ENCODE data around the gene RFLNA. TPM values are rescaled to one million over a fixed set of nuclear protein-coding genes. Genes with fewer than 3 reads are reported as not detected.

The RFLNA gene
- total RNA-seq, 1 donor from 2014 or later = not detected

DNA sequence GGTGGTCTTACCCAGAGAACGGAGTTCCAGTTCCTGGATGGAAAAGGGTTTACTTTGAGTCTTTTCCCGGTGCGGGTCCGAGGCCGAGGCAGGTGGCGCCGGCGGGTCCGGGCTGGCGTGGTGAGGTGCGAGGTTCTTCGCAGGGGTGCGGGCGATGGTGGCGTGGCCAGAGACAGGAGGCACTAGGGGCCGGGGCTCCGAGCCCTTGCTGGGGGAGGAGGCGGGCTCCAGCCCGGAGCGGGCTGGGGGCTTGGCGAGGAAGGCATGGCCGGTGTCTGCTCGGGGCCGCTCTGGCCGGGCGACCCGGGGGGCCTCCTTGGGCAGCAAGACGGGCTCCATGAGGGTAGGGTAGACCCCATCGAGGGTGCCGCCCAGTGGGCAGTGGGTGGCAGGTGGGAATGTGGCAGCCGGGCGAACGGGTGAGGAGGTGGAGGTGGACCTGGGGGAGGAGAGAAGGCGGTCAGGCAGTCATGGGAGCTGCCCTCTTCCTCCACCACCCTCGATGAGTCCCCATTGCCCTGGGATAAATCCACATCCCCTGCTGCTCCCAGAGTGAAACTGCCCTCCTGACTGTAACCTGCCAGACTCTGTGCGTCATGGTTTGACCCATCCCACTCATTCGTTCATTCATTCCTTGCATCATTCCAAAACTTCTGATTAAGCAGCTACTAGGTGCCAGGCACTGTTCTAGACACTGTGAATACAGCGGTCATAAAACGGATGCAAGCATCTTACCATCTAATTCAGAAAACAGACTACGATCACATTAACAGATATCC, 42.0 kb downstream of the RFLNA start:
- DNase-seq = no peak
- H3K4me3 Mint-ChIP-seq = no peak overlapping the region
- peaks cover 3% of the 10 kb centered on the region for H3K4me1 Mint-ChIP-seq
- H3K27ac Mint-ChIP-seq = no peak overlapping the region
- H3K36me3 Mint-ChIP-seq (ENCODE audit: low read depth) = peaks cover 44% of the 10 kb centered on the region
- intact Hi-C loops (cut with micrococcal nuclease) = no loop called here
- H3K9me3 Mint-ChIP-seq = no peaks in the 10 kb centered on the region
- H3K27me3 Mint-ChIP-seq = no peaks in the 10 kb centered on the region

DNA sequence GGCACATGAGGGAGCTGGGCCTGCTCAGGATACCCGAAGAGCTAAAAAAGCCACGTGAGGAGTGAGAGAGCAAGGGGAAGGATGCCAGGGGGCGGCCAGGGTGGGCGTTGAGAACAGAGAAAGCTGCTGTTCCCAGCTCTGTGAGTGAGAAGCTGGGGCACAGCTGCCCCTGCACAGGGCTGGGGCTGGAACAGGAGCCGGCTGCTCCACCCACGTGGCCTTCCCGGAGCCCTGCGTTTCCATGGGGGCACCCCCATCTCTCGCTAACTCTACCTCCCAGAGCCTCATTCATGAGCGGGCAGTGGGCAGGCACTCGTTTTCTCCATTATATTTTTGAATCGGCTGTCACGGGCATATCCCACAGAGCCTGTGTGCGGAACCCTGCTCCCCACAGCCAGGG, 42.7 kb downstream of the RFLNA start:
- Mint-ChIP-seq H3K27me3 (no peaks in the 10 kb centered on the region), H3K4me1 (peaks cover 3% of the 10 kb centered on the region), H3K27ac (peak overlapping the region; percentile 29), H3K4me3 (no peak overlapping the region), H3K9me3 (no peaks in the 10 kb centered on the region), H3K36me3 (ENCODE audit: low read depth) (peaks cover 46% of the 10 kb centered on the region)
- intact Hi-C loops (cut with micrococcal nuclease) = no loop called here
- no peak for DNase-seq

DNA sequence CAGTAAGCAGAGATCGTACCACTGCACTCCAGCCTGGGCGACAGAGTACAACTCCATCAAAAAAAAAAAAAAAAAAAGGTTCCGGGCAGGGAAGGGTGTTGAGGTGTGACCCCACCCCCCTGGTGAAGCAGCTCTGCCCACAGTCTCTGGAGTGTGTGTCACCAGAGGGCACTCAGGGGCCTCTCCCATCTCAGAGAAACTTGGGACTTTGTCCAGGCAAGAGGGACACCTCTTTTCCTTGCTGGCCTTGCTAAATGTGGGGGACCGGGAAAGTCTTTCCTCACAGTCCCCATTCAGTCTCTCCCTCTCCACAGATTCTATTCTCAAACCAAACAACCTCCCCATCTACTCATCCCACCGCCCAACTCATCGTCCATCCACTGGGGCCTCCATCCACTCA, 43.6 kb downstream of the RFLNA start:
- no peak for DNase-seq
- Mint-ChIP-seq H3K27ac (no peak overlapping the region), H3K36me3 (ENCODE audit: low read depth) (peaks cover 49% of the 10 kb centered on the region), H3K4me1 (peaks cover 3% of the 10 kb centered on the region), H3K4me3 (no peak overlapping the region), H3K27me3 (no peaks in the 10 kb centered on the region), H3K9me3 (no peaks in the 10 kb centered on the region)
- intact Hi-C loops (cut with micrococcal nuclease) = no loop called here

DNA sequence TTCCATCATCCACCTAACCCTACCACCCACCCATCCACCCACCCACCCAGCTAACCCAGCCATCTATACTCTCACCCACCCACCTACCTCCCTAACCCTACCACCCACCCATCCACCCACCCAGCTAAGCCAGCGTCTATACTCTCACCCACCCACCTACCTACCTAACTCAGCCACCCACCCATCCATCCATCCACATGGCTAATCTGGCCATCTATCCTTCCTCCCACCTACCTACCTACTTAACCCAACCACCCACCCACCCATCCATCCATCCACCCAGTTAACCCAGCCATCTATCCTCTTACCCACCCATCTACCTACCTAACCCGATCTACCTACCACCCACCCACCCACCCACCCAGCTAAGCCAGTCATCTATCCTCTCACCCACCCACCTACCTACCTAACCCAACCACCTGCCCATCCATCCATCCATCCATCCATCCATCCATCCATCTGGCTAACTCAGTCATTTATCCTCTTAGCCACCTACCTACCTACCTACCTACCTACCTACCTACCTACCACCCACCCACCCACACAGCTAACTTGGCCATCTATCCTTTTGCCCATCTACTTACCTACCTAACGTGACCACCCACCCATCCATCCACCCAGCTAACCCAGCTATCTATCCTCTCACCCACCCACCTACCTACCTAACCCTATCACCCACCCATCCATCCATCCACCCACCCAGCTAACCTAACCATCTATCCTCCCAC, 44.1 kb downstream of the RFLNA start:
- peaks cover 49% of the 10 kb centered on the region for H3K36me3 Mint-ChIP-seq (ENCODE audit: low read depth)
- no peak overlapping the region for H3K27ac Mint-ChIP-seq
- no peak for DNase-seq
- intact Hi-C loops (cut with micrococcal nuclease) = no loop called here
- no peaks in the 10 kb centered on the region for H3K27me3 Mint-ChIP-seq
- peaks cover 3% of the 10 kb centered on the region for H3K4me1 Mint-ChIP-seq
- H3K9me3 Mint-ChIP-seq = no peaks in the 10 kb centered on the region
- no peak overlapping the region for H3K4me3 Mint-ChIP-seq

DNA sequence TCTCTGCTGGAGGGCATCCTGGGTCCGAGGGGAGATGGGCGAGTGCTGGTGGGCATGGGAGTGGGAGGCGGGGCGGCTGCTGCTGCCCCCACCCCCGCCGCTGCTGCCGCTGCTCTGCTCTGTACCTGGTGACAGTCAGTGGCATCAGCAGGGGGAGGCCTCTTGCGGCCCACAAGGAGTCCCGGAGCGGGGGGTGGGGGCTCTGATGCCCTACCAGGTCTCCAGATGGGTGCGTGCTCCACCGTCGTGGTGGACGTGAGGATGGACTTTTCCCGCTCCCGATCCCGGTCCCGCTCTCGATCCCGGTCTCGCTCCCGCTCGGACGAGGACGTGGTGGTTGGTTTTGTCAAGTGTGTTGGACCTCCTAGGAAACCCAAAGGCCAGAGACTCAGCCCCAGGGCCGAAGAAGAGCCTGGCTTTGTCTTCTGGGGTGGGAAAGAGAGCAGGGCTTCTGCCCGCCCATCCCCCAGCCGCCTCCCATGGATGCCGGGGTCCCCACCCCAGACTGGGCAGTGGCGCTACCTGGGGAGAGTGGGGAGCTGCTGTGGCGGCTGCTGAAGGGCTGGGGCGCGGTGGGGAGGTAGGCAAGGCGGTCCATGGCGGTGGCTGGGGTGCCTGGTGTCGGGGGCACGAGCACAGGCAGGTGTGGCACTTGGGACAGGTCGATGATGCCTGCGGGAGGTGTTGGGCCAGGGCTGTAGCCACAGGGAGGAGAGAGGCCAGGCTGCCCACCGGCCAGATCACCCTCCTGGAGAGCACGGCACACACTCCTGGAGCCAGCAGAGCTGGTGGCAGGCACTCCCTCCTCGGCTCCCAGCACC, 45.4 kb downstream of the RFLNA start:
- no peak overlapping the region for H3K27ac Mint-ChIP-seq
- no peak for DNase-seq

DNA sequence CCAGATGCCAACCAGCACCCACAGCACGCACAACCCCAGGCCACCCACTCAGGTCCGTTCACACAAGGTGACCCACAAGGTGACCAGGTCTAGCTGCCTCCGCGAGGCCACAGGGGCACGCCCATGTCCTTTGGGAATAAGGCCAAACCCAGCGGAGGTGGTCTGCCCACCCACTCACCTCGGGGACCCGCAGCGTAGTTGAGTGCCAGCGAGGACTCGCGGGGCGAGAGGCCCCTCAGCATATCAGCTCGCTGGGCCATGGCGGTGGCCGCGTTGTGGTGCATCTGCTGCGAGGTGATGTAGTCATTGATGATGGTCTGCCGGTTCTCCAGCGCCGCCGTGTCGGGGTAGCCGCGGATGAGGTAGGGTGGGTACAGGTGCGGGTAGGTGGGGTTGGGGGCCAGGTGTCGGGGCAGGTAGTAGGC, 46.8 kb downstream of the RFLNA start:
- Mint-ChIP-seq H3K27ac (no peak overlapping the region), H3K27me3 (no peaks in the 10 kb centered on the region)

More for the DNA sequence above, 45.4 kb downstream of the RFLNA start:
- intact Hi-C loops (cut with micrococcal nuclease) = no loop called here
- Mint-ChIP-seq H3K9me3 (no peaks in the 10 kb centered on the region), H3K4me1 (peaks cover 3% of the 10 kb centered on the region), H3K27me3 (no peaks in the 10 kb centered on the region), H3K36me3 (ENCODE audit: low read depth) (peaks cover 50% of the 10 kb centered on the region), H3K4me3 (no peak overlapping the region)

DNA sequence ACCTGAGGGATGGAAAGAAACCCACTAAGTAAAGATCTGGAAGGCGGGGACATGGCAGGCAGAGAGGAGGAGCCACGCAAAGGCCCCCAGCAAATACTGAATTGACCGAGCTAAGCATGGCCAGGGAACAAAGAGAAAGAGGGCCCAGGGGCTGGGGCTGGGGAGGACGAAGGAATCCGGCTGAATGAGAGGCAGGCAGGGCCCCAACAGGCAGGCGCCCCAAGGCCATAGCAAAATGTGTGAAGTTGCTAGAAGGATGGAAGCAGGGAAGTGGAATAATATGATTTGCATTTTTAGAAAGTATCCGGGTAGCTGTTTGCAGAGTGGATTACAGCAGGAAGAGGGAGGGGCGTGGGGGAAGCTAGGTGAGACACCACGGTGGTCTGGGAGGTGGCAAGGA, 49.1 kb downstream of the RFLNA start:
- no peak overlapping the region for H3K4me3 Mint-ChIP-seq
- H3K27me3 Mint-ChIP-seq = no peaks in the 10 kb centered on the region
- DNase-seq = no peak
- no peaks in the 10 kb centered on the region for H3K9me3 Mint-ChIP-seq
- intact Hi-C loops (cut with micrococcal nuclease) = no loop called here
- no peaks in the 10 kb centered on the region for H3K4me1 Mint-ChIP-seq
- peaks cover 40% of the 10 kb centered on the region for H3K36me3 Mint-ChIP-seq (ENCODE audit: low read depth)
- H3K27ac Mint-ChIP-seq = no peak overlapping the region

More for the DNA sequence above, 46.8 kb downstream of the RFLNA start:
- H3K9me3 Mint-ChIP-seq = no peaks in the 10 kb centered on the region
- H3K36me3 Mint-ChIP-seq (ENCODE audit: low read depth) = peaks cover 46% of the 10 kb centered on the region
- peaks cover 3% of the 10 kb centered on the region for H3K4me1 Mint-ChIP-seq
- no peak overlapping the region for H3K4me3 Mint-ChIP-seq
- intact Hi-C loops (cut with micrococcal nuclease) = no loop called here
- DNase-seq = no peak

DNA sequence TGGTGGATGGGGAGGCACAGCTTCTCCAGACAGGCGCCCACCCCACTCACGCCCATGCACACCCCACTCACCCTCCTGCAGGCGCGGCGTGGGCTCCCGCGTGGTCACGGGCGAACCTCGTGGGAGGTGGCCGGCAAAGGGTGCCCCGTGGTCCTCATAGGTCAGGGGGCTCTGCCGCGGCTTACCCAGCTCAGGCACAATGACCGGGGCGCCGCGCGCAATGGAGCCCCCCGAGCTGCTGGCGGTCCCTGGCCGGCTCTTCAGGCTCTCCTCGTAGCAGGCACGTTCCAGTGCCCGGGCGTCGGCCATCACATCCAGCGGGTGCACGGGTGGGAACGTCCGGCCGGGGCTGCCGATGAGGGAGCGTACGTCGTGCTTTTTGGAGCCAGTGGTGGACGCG, 49.6 kb downstream of the RFLNA start:
- Mint-ChIP-seq H3K4me3 (no peak overlapping the region), H3K36me3 (ENCODE audit: low read depth) (peaks cover 40% of the 10 kb centered on the region), H3K27ac (no peak overlapping the region), H3K27me3 (no peaks in the 10 kb centered on the region), H3K9me3 (no peaks in the 10 kb centered on the region), H3K4me1 (no peaks in the 10 kb centered on the region)
- intact Hi-C loops (cut with micrococcal nuclease) = no loop called here
- DNase-seq = no peak

DNA sequence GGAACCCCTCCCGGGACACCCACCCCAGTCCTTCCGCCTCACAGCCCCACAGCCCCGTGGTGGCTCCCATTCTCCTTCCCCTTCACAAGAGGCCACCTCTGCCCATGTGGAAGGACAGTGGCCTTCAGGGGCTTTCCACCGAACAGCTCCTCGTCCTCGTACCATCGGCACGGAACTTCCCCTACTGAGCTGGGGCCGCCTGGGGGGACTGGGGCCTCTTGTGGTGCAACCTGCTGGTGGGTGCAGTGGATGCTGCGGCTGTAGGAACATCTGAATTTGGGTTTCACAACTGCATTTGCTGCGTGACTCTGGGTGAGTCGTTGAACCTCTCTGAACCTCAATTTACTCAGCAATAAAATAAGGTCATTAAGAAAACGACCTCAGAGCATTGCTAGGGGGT, 50.9 kb downstream of the RFLNA start:
- Mint-ChIP-seq H3K27ac (no peak overlapping the region), H3K9me3 (no peaks in the 10 kb centered on the region), H3K27me3 (no peaks in the 10 kb centered on the region), H3K4me1 (no peaks in the 10 kb centered on the region), H3K36me3 (ENCODE audit: low read depth) (peaks cover 34% of the 10 kb centered on the region), H3K4me3 (no peak overlapping the region)
- no peak for DNase-seq
- intact Hi-C loops (cut with micrococcal nuclease) = no loop called here

DNA sequence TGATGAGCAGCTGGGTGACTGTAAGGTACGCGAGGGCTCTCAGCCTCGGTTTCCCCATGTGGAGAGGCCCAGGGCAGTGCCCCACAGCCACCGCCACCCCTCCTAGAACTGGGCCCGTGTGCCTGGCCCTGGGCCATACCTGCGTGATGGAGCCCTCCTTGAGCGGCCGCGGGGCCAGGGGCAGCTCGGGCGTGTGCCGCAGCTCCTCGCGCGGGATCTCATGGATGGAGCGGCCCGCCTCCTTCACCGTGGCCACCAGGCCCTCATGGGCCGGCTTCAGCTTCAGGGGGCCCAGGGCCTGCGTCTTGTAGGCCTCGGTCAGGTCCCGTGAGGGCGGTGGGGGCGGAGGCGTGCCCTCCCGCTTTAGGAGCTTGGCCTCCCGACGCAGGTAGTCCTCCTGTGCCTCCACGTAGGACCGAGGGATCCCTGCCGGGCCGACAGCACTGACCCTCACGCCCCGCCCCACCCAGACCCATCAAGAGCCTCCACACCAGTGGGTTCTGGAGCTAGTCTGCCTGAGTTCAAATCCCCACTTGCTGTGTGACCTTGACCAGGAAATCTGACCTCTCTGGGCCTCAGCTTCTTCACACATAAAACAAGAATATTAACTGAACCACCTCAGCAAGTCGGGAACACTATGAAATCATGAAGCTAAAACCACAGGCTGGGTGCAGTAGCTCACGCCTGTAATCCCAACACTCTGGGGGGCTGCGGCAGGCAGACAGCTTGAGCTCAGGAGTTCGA, 51.7 kb downstream of the RFLNA start:
- no peaks in the 10 kb centered on the region for H3K4me1 Mint-ChIP-seq
- no peak overlapping the region for H3K27ac Mint-ChIP-seq
- no peak overlapping the region for H3K4me3 Mint-ChIP-seq
- H3K36me3 Mint-ChIP-seq (ENCODE audit: low read depth) = peaks cover 30% of the 10 kb centered on the region
- no peak for DNase-seq
- H3K27me3 Mint-ChIP-seq = no peaks in the 10 kb centered on the region
- intact Hi-C loops (cut with micrococcal nuclease) = no loop called here
- no peaks in the 10 kb centered on the region for H3K9me3 Mint-ChIP-seq

DNA sequence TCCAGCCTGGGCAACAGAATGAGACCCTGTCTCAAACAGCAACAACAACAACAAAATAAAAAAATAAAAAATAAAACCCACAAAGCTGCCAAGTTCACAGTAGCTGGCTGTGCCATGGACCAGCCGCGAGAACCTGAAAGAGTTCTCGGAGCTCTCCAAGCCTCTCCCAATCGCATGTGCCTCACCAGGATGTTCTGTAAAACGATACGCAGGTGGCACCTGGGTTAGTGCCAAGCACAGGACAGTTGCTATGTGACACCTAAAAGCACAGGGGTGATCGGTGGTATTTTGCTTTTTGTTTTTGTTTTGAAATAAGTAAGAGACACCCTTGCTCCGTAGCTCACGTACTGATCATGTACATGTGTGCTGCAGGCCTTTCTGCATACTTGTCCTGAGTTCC, 52.4 kb downstream of the RFLNA start:
- Mint-ChIP-seq H3K9me3 (no peaks in the 10 kb centered on the region), H3K27ac (no peak overlapping the region), H3K4me3 (no peak overlapping the region), H3K27me3 (no peaks in the 10 kb centered on the region), H3K36me3 (ENCODE audit: low read depth) (peaks cover 25% of the 10 kb centered on the region), H3K4me1 (no peaks in the 10 kb centered on the region)
- no peak for DNase-seq
- intact Hi-C loops (cut with micrococcal nuclease) = no loop called here

DNA sequence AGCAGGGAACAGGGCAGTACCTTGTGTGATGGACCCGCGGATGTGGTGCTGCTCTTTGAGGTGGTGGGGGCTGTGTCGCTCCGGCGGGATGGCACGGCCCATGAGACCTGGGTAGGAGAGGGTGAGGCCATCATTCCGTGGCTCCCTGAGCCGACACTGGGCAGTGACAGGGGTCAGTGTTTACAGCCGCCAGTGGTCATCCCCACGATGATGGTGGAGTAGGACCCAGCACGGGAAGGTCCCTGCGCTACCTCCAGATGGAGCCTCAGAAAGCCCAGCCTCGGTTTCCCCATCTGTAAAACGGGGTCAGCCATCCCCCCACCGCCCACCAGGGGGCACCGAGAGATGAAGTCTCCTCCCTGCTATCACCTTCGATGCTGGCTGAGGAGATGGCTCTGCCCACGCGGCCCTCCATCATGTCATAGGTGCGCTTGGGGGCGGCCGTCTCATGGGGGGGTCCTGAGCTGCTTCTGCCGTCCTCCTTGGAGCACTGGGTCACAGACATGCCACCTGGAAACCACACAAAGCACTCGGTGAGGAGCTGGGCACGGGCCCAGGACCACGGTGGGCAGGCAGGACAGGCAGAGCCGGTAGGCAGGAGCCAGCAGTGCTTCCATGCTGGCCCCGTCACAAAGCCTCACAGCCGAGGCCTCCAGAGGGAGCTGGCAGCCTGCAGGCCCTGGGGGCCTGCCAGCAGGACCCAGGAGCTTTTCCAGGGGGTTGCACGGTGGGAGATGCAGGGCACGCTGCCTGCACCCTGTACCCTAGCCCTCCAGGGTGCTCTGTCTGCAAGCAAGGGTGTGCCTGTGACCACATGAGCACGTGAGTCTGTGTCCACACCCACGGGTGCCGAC, 53.1 kb downstream of the RFLNA start:
- peak; percentile 70 for DNase-seq
- H3K27ac Mint-ChIP-seq = no peak overlapping the region
- H3K36me3 Mint-ChIP-seq (ENCODE audit: low read depth) = peaks cover 22% of the 10 kb centered on the region
- intact Hi-C loops (cut with micrococcal nuclease) = no loop called here
- H3K27me3 Mint-ChIP-seq = no peaks in the 10 kb centered on the region
- H3K9me3 Mint-ChIP-seq = no peaks in the 10 kb centered on the region
- H3K4me1 Mint-ChIP-seq = no peaks in the 10 kb centered on the region
- H3K4me3 Mint-ChIP-seq = no peak overlapping the region
